HG03520 (cell line): ENCODE data around the gene C16orf92.

ENCODE experiments used
- ATAC-seq: cut with Tn5 transposase; IDR thresholded peaks from one replicate; pipeline ENCODE4 v1.9.1; 2021; ENCODE audit warnings: mild to moderate bottlenecking, moderate library complexity; ENCODE audit not compliant: unreplicated experiment

Gene C16orf92

DNA sequence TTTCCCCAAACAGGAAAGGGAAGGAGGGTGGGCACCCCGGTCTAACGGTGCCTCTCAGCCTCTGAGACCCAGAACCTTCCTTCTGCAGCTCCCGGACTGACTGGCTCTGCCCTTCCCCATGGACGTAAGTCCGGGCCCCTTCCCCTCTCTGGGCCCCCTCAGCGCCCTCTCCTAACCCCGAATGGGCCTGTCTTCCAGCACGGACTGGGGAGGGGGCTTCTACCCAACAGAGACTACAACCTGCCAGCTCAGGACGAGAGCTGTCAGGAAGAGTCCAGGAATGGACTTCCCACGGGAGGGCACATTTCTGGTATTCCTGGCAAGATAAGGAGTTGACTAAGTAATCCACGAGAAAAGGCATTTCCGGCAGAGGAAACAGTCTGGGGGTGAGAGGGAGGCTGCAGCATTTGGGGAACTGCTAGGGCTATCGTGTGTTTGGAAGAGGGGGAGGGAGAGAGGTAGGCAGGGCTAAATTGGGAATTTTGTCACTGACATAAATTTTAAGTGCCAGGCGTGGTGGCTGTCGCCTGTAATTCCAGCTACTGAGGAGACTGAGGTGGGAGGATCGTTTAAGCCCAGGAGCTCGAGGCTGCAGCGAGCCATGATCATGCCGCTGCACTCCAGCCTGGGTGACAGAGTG lies 30.5 kb downstream of the C16orf92 start:
- no peak for ATAC-seq

DNA sequence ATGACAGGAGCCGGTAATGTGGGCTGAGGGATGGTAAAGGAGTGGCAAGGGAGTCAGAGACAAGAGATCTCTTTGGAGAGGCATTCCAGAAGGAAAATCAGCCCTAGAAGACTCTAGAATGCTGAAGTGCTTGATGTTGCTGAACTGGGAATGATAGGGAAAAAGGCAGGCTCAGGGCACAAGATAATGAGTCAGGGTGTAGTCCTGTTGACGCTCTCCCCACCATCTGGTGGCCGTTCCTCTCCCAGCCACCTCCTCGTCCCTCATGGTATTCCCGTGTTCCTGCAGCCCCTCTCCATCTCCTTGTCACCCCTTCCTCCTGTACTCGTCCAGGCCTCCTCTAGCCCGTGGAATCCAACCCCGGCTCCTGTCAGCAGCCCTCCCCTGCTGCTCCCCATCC lies 31.5 kb downstream of the C16orf92 start:
- no peak for ATAC-seq

DNA sequence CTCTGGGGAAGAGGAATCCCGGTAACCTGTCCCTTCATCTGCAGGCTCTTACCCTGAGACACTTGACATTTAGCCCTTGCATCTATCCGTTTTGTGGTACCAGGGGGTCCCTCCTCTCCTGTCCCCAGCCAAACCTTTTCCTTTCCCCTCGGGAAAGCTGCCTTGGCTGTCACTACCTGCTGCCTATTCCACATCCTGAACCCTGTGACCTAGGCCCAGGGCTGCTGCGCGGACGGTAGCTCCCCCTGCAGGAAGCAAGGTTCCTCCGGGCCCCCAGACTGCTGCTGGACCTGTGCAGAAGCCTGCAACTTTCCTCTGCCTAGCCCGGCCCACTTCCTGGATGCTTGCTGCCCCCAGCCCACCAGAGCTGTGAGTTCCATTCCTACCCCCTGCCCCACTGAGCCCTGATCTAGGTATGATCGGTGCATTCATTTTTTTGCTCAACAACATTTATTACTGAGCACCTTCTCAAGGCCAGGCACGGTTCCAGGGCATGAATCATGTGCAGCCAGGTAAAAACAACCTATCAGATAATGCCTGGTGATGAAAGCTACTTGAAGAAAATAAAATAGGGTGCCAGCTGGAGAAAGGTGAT lies 32.1 kb downstream of the C16orf92 start:
- ATAC-seq, result no peak

DNA sequence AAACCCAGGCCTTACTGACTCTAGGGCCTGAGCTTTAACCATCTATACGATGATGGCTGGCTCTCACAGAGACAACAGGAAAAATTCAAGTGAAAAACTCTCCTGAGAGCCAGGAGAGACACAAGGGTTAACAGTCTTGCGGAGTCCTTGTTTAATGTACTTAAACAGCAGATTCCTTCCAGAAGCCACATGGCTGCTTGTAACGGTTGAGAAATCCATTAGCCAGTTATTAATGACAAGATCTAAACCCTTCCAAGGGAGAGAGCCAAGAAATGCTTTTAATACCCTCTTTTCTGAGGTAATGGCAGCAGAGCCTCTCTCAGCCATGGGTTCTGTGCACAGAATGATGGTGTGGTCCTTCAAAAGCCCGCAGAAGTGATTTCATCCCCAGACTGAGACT lies 37.3 kb downstream of the C16orf92 start:
- no peak for ATAC-seq

DNA sequence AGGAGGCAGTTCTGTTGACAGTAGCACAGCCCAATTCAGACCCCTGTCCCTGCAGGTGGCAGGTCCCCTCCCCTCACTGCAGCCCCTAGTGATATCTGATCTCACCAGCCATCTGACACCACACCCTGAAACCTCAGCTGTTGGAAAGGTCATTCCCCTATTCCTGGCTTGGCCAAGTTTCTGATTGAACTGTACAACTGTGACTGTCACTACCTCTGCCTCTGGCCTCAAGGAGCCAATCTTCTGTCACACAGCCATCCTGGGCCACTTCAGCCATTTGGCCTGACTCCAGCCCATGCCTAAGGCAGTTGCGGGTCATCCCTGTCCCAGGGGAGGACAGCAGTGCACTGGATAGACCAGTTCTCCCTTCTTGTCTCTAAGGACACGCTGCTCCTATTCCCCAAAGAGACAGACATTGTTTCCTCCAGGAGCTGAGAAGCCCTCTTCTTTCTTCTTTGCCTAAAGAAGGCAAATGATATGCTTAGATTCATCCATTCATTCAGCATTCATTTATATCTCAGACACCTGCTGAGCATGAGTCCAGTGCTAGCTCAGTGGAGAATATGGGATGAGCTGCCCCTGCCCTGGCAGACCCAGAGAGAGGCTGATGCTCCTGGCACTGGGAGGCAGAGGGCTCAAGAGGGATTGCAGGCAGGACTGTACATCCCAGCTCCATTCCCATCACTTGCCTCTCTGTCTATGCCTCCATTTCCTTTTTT lies 38.0 kb downstream of the C16orf92 start:
- no peak for ATAC-seq

DNA sequence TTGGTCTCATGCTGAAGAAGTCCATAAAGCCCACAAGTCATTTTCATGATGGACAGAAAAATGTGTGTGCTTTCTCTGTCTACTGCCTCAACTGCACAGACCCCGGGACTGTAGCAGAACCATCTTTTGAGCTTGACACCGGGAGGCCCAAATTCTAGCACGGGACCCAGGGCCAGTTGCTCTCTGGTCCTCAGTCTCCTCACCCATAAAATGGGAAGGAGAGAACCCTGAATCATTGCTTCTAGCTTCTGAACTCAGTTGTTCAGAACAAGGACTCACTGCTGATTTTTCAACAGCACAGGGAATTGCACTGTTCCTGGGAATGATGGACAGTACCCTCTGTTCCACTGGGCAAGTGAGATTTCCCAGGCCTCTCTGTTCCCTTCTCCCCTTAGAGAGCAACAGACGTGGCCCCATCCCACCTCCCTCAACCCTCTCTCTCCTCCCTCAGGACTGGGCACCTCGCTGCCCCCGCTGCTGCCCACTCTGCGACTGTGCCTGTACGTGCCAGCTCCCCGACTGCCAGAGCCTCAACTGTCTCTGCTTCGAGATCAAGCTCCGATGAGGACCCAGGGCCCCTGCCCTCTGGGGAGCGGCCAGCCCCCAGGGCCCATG lies 40.4 kb downstream of the C16orf92 start:
- no peak for ATAC-seq

DNA sequence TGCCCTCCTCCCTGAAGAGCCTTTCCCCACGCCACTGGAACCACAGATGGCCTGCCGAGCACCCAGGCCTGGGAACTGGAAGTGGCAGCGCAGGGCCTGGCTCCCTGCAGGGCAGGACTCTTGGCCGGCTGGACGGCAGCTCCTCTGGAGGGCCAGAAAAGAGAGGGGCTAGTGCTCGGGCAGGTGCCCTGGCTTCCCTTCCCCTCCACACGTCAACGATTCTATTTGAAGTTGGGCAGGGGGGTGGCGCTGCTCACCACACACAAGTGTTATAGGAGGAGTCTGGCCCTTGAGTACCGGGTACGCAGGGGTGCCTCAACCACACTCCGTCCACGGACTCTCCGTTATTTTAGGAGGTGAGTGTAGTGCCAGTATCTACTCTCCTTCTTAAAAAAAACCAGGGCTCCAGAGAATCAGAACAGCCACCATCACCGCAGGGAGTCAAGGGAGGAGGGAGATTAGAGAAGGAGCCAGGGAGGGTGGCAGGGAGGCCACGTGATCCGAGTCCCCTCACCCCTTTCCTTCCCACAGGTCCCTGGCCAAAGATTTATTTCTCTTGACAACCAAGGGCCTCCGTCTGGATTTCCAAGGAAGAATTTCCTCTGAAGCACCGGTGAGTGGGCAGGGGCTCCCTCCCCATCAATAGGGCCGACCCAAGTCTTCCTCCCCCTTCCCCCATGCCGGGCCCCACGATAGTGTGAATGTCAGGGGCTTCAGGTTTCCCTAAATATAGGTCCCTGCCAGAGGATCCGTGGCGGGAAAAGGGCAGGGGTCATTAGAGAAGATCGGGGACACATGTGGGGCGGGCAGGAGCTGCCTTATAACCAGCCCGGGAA lies 41.1 kb downstream of the C16orf92 start:
- ATAC-seq, result no peak

DNA sequence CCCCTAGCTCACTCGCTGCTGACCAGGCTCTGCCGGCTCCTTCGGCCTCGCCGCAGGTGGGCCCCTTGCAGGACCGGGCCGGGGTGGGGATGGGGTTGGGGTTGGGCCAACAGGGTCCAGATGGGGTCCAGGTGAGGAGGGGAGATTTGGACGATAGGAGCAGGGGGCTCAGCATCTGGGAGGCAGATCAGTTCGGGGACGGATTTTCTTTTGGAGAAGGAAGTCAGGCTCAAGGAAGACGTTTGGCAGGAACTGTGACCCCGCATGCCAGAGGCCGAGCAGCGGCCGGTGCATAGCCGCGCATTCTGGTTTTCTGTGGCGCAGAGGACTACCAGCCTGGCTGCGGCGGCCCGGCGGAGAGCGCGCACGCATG lies 41.7 kb downstream of the C16orf92 start:
- no peak for ATAC-seq

DNA sequence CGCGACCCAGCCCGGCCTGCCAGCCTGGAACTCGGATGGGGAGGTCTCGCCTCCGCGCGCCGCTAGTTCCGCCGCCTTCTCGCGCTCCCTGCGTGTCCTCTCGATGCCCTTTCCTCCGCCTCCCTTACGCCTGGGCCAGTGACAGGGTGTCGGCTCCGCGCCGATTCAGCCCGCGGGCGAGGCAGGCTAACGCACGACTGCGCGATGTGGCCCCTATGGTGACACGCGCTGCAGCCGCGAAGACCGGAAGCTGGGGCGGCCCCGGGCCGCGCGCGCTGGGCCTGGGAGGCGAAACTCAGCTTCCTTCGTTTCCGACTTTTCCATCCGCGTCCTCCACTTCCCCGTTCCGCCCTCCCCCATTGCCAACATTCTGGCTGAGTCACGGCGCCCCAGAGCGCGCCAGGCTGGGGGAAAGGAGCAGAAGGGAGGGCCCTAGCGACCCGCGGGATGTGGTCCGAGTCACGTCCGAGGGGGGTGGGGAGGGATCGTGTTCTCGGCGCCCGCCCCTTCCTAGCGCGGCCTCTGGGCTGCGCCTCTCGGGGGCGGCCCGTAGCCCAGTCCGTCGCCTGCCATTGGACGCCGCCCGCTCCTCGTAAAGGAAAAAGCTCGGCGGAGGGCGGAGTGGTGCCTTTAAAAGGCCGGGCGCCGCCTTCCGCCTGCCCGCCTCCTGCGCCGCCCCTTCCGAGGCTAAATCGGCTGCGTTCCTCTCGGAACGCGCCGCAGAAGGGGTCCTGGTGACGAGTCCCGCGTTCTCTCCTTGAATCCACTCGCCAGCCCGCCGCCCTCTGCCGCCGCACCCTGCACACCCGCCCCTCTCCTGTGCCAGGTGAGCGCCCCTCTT lies 42.3 kb downstream of the C16orf92 start, which contains the start of gene ALDOA:
TSS of gene ALDOA (plus strand) at position 659 of the 841 bp plus-strand sequence. CDS start 1,138 bp downstream, outside the sequence.
- peak; percentile 76 for ATAC-seq

DNA sequence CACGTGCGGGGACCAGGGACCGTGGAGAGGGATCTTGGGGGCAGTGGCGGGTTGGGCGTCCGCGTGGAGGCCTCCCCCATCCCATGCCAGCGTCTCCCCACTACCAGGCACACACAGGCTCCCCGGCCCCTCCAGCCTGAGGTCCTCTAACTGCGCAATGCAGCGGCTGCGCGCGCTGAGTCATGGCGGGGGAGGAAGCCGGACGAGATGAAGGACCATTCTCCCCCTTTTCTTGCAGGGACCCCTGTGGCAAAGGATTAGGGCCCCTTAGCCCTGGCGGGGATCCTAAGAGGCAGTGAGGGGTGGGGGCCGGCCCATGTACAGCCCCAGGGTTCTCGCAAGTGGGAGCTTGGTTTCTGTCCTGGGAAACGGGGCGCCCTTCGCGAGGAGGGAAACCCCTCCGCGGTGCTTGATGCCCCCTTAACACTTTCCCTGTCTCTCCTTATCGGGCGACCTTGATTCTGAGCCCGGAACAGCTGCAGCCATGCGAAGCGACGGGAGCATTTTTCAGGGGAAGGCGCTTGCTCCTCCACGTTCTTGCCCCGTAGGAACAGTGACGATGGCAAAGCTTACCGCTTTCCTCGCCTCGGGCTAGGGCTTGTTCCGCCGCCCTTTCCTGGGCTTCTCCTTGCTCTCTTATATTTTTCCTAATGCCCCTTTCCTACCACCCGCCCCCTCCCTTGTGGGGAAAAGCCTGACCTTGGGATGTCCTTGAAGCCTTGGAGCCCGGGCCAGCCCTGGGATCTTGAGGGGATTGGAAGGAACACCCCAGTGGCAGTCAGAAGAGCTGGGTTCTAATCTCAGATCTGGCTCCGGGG lies 43.2 kb downstream of the C16orf92 start:
- peak; percentile 2 for ATAC-seq

DNA sequence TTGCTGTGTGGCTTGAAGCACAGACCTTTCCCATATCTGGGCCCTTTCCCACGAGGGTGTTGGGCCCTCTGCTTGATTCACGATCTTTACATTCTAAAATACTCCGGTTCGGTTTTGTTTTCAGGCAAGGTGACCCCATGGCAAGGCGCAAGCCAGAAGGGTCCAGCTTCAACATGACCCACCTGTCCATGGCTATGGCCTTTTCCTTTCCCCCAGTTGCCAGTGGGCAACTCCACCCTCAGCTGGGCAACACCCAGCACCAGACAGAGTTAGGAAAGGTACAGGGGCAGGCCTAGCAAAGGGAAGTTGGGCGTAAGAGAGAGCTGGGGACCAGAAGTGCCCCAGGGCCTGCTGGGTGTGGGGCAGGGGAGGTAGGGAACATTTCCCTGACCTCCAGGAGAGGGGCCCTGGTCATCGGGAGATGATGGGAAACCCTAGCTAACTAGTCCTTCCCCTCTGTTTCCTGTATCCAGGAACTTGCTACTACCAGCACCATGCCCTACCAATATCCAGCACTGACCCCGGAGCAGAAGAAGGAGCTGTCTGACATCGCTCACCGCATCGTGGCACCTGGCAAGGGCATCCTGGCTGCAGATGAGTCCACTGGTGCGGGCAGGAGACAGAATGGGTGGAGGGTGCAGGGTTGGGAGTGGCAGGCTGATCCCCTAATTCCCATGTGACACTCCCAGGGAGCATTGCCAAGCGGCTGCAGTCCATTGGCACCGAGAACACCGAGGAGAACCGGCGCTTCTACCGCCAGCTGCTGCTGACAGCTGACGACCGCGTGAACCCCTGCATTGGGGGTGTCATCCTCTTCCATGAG lies 44.0 kb downstream of the C16orf92 start:
- no peak for ATAC-seq

DNA sequence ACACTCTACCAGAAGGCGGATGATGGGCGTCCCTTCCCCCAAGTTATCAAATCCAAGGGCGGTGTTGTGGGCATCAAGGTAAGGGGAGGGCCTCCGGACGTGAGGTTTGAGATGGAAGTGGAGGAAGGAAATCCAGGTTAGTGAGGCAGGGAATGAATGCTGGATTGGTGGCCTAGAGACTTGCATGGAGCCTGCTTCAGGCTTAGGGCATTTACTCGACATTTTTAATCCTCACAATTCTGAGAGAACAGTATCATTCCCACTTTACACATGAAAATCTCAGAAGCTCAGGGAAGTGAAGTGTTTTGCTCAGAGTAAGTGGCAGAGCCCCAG lies 44.6 kb downstream of the C16orf92 start:
- no peak for ATAC-seq

DNA sequence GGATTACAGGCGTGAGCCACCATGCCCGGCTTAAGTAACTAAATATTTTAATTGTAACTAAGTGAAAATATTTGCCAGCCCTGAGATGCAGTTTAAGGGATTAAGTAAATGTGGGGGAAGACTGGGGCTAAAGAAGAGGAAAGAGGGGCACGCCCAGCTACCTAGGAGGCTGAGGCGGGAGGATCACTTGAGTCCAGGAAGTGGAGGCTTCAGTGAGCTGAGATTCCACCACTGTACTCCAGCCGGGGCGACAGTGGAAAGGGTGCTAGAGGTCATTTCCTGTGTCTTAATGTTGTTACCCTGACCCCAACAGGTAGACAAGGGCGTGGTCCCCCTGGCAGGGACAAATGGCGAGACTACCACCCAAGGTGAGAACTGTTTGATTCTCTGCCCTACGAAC lies 45.3 kb downstream of the C16orf92 start:
- ATAC-seq, result no peak

DNA sequence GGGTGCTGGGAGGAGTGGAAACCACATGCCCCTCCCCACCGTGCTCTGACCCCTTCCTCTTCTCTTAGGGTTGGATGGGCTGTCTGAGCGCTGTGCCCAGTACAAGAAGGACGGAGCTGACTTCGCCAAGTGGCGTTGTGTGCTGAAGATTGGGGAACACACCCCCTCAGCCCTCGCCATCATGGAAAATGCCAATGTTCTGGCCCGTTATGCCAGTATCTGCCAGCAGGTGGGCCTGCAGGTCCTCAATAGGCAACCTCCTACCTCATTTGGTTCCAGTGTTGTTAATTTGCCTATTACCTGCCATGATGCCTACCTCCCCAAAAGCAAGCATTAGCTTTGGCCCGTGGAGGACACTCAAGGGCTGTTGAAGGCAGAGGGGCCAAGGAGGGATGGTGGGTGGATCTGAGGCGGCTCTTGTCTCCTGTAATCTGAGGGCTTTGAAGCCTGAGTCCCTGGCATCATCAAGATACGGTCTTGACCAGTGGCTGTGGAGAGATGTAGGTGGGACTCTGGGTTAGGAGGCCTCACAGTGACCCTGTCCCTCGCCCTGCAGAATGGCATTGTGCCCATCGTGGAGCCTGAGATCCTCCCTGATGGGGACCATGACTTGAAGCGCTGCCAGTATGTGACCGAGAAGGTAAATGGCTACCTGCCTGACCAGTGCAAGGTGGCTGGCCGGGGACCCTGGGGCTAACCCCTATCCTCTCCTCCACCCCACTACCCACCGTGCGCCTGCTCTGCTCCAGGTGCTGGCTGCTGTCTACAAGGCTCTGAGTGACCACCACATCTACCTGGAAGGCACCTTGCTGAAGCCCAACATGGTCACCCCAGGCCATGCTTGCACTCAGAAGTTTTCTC lies 46.0 kb downstream of the C16orf92 start:
- ATAC-seq, result no peak

DNA sequence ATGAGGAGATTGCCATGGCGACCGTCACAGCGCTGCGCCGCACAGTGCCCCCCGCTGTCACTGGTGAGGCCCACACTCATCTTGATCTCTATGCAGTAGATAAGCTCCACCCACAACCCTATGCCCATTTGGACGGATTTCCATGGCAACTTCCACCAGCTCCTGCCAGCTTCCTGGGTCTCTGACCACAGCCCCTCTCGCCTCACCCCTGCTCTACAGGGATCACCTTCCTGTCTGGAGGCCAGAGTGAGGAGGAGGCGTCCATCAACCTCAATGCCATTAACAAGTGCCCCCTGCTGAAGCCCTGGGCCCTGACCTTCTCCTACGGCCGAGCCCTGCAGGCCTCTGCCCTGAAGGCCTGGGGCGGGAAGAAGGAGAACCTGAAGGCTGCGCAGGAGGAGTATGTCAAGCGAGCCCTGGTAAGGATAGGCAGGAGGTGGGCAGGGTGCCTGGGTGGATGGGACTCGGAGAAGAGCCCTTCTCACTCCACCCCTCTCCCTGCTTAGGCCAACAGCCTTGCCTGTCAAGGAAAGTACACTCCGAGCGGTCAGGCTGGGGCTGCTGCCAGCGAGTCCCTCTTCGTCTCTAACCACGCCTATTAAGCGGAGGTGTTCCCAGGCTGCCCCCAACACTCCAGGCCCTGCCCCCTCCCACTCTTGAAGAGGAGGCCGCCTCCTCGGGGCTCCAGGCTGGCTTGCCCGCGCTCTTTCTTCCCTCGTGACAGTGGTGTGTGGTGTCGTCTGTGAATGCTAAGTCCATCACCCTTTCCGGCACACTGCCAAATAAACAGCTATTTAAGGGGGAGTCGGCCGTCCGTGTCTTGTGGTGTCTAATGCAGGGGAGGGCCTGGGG lies 46.8 kb downstream of the C16orf92 start:
- no peak for ATAC-seq

DNA sequence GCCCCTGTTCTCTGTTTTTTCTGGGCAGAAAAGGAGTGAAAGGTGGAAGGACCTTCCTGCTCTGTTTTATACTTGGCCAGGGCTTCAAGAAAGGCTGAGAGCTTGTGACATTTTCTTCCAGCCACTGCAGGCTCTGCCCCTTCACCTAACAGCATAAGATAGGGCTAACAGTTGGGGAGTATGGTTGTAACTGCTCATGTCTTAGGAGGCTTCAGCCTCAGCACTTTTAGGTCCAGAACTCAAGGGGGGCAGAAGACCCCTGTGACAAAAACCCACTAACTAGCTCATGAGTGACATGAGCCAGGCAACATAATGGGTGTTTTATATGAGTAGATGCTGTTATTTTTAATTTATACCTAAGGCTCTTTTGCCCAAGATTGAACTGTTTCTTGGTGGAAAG lies 47.5 kb downstream of the C16orf92 start:
- no peak for ATAC-seq
